A375 (cell line): ENCODE data around the gene MAD2L1BP. TPM values are rescaled to one million over a fixed set of nuclear protein-coding genes. Genes with fewer than 3 reads are reported as not detected.

Experiments
- total RNA-seq: library from RNA; depleted of rRNA; stranded (reverse); fragments of >200 nt; shearing (Covaris generic); gene quantifications from 2 replicates; pipeline ENCODE4 v1.2.3, GENCODE V29; 2014; rRNA removed

The MAD2L1BP gene, protein sequence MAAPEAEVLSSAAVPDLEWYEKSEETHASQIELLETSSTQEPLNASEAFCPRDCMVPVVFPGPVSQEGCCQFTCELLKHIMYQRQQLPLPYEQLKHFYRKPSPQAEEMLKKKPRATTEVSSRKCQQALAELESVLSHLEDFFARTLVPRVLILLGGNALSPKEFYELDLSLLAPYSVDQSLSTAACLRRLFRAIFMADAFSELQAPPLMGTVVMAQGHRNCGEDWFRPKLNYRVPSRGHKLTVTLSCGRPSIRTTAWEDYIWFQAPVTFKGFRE
- 19.8 and 21.8 TPM in 2 replicates for total RNA-seq

GRCh38 chr6:43635387-43636307, at the start of gene MAD2L1BP:
Gene MAD2L1BP (plus strand): TSS chr6:43635840. CDS start chr6:43635876, 36 bp downstream.

GRCh38 chr6:43629104-43629504, 6.5 kb upstream of the MAD2L1BP start, which contains the start of gene GTPBP2:
Gene GTPBP2 (minus strand): TSS chr6:43629264. CDS start chr6:43629162, 102 bp downstream.

DNA sequence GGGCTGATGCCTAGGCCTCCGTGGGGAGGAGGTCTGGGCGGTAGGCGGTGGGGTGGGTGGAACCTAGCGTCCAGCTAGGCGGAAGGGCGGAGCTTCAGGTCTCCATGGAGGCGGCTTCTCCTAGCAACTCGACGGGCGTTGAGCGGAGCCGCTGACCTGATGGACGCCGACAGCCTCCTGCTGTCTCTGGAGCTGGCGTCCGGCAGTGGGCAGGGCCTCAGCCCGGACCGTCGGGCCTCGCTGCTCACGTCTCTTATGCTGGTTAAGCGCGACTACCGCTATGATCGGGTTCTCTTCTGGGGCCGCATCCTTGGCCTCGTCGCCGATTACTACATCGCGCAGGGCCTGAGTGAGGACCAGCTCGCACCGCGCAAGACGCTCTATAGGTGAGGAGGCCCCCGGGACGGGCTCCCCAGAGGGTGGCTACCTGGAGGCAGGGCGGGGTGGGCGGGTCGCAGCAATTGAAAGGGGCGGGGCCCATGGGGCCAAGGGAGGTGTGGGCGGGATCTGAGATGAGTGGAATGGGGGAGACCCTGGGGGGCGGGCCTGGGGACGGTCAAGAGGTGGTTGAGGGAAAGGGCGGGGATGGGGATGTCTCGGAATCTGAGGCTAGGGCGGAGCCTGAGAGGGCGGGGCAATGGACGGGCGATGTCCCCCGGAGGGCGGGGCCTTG, 9.4 kb downstream of the MAD2L1BP start, which contains the start of gene RSPH9:
TSS of gene RSPH9 (plus strand) at position 97 of the 673 bp plus-strand sequence. CDS start at position 160, 63 bp downstream.

DNA sequence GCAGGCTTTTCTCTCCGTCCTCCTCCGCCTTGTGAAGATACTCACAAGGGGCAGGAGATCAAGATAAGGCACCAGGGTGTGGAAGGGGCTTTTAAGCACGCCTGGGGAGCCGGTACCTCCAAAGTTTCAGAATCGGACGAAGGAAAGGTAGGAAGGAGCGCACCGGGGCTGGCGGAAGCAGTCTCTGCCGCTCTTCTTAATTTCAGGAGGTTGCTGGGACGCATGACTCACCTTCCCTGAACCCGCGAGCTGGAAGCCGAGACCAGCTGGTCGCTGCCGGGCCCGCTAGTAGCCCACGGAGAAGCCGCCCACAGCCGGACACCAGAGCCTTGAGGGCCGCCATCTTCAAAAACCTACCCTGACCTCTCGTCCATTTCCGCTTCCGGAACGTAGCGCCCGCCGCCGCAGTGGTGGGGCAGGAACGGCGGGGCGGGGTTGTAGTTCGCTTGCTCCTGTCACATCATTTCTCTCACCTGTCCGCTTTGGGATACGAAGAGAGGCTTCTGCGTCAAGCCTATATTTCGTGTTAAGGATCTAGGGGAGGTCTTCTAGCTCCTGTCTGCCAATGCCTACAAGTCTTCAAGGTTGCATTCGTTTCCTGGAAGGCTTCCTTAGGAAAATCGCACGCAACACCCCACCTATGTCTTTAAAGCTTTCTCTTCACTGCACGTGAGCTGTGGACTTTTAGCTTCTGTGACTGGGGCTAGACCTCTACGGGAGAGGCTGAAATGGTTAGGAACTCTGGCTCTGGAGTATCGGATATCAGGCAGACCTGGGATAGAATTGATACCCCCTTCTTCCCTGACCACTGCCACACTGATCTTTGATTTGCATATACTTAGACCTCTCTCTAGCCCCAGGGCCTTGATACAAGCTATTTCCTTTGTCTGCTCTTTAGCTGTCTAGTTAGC, 52.1 kb downstream of the MAD2L1BP start, which contains the start of gene MRPS18A:
TSS of gene MRPS18A (minus strand) at position 355 of the 911 bp plus-strand sequence. CDS start at position 343, 12 bp downstream.

Other genes starting within 250 kb of the MAD2L1BP start
- 7.8 and 17.8 TPM in 2 replicates for gene ABCC10, start 208.3 kb upstream of the MAD2L1BP start, total RNA-seq
- gene DLK2, start 180.3 kb upstream of the MAD2L1BP start, total RNA-seq: 4.9 and 7.1 TPM in 2 replicates
- gene TJAP1, start 158.3 kb upstream of the MAD2L1BP start, total RNA-seq: 28.4 and 32.4 TPM in 2 replicates
- 0.93 and 1.9 TPM in 2 replicates for gene LRRC73, start 125.5 kb upstream of the MAD2L1BP start, total RNA-seq
- 79.7 and 83.5 TPM in 2 replicates for gene YIPF3, start 118.9 kb upstream of the MAD2L1BP start, total RNA-seq
- gene POLR1C, start 118.8 kb upstream of the MAD2L1BP start, total RNA-seq: 40.7 and 52.3 TPM in 2 replicates
- 44.9 and 45.9 TPM in 2 replicates for gene XPO5, start 59.8 kb upstream of the MAD2L1BP start, total RNA-seq
- 7.1 and 8.1 TPM in 2 replicates for gene POLH, start 59.7 kb upstream of the MAD2L1BP start, total RNA-seq
- 120 and 134 TPM in 2 replicates for gene GTPBP2, start 6.6 kb upstream of the MAD2L1BP start, total RNA-seq
- not detected in 2 replicates for gene RSPH9, start 9.2 kb downstream of the MAD2L1BP start, total RNA-seq
- 69.4 and 79.6 TPM in 2 replicates for gene MRPS18A, start 52.0 kb downstream of the MAD2L1BP start, total RNA-seq
- 130 and 161 TPM in 2 replicates for gene VEGFA, start 134.4 kb downstream of the MAD2L1BP start, total RNA-seq